PFSK-1 (cell line): ENCODE data around the gene NGRN.

Experiments
- FOXP2 ChIP-seq: optimal IDR thresholded peaks from 2 replicates; pipeline ENCODE3; 2011; ENCODE audit warnings: borderline replicate concordance, control low read depth, inconsistent platforms; ENCODE audit not compliant: insufficient read depth; ENCODE audit errors: extremely low read length, extremely low read depth
- POLR2AphosphoS5 ChIP-seq: IDR thresholded peaks from 2 replicates; pipeline ENCODE4 v1.6.1; 2012; ENCODE audit warnings: low read depth, mild to moderate bottlenecking, control low read depth, low read length, moderate library complexity
- REST ChIP-seq, 2 experiments: IDR thresholded peaks; 2 replicates each; pipeline versions ENCODE4 v1.6.1 to v1.8.0; 2011 to 2012; ENCODE audit warnings: low read depth in 2 of 2, low read length in 2 of 2, control low read depth in 1 of 2, inconsistent platforms in 1 of 2, mild to moderate bottlenecking in 1 of 2, moderate library complexity in 1 of 2; ENCODE audit not compliant: insufficient read depth in 1 of 2
- SIN3A ChIP-seq: IDR thresholded peaks from 2 replicates; pipeline ENCODE4 v1.6.1; 2012; ENCODE audit warnings: mild to moderate bottlenecking, low read length, moderate library complexity, borderline replicate concordance; ENCODE audit not compliant: insufficient read depth
- TAF1 ChIP-seq: IDR thresholded peaks from 2 replicates; pipeline ENCODE4 v1.6.1; 2012; ENCODE audit warnings: low read length, control low read depth, borderline replicate concordance; ENCODE audit not compliant: insufficient read depth

Gene NGRN

DNA sequence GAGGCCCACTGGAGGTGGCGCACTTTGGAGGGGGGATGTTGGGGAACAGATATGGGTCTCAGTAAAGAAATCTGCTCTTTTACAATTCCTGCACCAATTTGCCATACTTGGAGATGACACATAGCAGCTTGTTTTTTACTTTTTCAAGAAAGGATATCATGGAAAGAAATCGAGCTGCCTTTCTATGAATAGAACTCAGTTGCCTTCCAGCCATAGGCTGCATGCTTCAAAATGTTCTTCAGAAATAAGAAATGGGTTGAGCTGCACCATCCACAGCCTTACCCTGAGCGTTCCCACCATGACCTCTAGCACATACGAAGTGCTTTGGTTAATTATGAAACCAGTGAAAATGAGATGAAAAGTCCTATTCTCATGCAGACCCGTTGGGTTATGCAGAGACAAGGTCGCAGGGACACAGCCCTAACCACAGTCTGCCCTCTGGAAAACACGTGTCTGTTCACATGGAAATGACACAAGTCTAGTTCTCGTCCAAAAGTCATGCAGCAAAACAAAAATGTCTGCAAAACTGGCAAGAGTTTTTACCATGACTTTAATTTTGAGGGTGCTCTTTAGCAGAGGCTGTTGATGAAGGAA, 36.3 kb downstream of the NGRN start:
- TF ChIP-seq REST (IDR thresholded peaks at IDR 0.05; ENCODE audit: insufficient read depth in 1 of 2, low read depth in 2 of 2, low read length in 2 of 2) (no peak), SIN3A (no peak), POLR2AphosphoS5 (no peak), TAF1 (no peak), FOXP2 (no peak)

- TF ChIP-seq FOXP2: no peak
- no peak for TF ChIP-seq TAF1
- no peak for TF ChIP-seq SIN3A
- TF ChIP-seq REST (IDR thresholded peaks at IDR 0.05; ENCODE audit: insufficient read depth in 1 of 2, low read depth in 2 of 2, low read length in 2 of 2): no peak
- no peak for TF ChIP-seq POLR2AphosphoS5
Observed at GRCh38 chr15:90305932-90306331, 40.5 kb downstream of the NGRN start.

DNA sequence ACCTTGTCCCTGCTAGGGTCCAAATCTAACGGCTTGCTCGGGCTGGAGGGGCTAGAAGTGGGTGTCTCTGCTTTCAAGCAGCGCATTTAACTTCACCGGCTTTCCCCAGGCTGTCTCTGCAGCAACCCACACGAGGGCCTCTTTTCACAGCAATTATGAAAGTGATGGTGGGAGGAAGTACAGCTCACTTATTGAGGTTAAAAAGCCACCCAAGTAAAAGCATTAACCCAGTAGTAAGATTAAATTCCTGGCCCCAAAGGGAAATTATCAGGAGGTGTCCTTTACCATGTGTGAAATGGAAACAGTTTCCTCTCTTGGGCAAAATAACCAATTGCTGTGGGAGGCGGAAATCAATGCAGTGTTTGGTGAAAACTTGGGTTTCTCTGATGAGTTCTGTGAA, 41.1 kb downstream of the NGRN start:
- TF ChIP-seq TAF1 (no peak), SIN3A (no peak), POLR2AphosphoS5 (no peak), FOXP2 (no peak), REST (IDR thresholded peaks at IDR 0.05; ENCODE audit: insufficient read depth in 1 of 2, low read depth in 2 of 2, low read length in 2 of 2) (no peak)

DNA sequence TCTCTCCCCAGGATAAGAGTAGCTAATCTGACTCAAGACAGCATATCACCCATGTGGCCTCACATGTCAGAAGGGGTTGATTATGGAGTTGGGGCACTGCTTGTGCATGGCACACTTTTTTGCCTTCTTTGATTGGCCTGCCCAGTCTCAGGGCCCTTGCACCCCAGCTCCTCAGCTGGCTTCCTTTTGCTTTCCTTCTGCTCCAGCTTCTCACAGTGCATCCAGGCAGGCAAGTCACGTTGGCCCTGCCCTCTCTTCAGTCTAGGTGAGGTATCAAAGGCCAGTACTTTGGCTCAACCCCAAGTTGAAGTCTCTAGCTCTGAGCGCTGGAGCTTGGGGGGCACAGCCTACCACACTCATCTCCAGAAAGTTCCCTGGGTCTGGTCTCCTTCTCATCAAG, 42.2 kb downstream of the NGRN start:
- no peak for TF ChIP-seq SIN3A
- TF ChIP-seq POLR2AphosphoS5: no peak
- TF ChIP-seq REST (IDR thresholded peaks at IDR 0.05; ENCODE audit: insufficient read depth in 1 of 2, low read depth in 2 of 2, low read length in 2 of 2): no peak
- no peak for TF ChIP-seq FOXP2
- TF ChIP-seq TAF1: no peak
